ENCODE results near the gene SHB.

SHB gene

DNA sequence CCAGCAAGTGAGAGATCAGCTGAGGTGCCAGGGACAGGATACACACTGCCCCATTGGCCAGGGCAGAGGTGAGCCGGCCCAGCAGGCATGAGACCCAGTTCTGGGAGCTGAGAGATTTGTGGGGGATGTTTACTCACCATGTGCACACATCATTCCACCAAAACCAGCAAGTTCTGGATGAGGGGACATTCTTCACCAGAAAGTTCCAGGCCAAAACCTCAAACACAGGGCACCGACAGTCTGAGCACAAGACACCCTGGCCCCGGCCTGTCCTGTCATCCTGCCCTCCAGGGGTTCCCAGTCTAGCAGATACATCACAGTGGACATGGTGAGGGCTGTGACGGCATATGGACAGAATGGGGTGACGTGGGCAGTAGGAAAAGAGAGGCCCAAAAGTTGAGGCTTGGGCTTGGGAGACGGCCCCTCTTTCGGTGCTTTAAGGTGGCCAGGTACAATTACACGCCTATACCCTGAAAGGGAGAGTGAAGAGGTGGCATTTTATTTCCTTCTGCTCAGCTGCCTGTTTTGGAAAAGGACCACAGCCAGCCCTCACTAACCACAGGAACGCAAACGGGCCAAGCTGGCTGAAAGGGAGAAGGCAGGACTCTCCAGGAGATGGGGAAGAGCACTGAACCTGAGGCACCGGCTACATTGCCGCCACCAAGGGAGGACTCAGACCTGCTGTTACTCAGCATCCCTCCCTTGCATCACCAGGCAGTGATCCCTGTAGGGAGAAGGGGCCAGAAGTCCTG lies 64.0 kb downstream of the SHB start:
- no peak for DNase-seq

DNA sequence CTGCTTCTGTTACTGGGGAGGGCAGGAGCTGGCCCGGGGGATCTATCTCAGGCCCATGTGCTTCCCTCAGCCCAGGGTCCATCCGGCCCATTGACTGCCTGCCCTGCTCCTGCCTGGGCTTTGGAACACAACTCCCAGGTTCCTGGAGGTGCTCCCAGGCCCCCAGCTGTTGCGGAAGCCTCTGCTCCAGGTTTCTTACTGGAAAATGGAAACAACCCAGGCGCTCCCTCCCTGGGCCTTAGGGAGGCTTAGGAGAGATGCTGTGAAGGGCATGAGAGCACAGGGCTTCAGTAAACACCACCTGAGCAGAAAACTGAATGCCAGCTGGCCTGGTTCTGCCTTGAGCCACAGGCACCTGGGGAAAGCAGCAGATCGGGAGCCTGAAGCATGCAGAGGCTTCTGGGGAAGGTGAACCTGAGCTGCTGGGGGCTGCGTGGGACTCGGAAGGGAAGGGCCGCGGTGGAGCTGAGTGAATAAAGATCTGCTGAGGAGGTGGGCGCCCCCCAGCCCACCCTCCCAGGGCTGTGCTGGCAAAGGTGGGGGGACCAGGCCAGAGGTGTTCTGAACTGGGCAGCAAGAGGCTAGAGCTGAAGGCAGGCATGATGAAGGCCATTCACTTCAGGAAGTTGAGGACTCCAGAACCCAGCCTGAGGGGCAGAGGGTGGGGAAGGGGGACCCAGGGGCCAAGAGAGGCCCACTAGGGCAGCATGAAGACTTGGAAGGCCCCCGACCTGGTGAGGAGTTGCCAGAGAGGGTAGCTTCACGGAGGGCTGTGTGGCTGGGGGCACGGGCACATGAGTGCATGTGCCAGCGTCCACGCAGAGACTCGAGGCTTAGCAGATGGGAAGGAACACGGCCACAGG lies 64.8 kb downstream of the SHB start:
- no peak for DNase-seq

DNA sequence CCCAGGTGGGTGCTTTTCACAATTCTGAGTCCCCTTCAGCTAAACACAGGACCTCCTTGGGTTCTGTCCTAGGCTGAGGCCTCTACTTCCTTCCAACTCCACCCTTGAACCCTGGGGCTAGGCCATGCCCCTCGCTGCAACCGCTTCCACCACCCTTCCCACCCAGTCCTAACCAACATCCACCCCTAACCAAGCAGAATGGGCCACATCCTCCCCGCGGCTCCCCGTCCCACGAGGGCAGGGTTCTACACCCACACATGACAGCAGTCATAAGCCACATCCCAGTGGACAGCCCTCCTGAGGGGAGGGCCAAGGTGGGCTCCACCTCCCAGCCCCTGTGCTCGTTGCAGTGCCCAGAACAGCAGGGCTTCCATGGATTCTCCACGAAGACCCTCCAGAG lies 65.8 kb downstream of the SHB start:
- DNase-seq, result no peak

DNA sequence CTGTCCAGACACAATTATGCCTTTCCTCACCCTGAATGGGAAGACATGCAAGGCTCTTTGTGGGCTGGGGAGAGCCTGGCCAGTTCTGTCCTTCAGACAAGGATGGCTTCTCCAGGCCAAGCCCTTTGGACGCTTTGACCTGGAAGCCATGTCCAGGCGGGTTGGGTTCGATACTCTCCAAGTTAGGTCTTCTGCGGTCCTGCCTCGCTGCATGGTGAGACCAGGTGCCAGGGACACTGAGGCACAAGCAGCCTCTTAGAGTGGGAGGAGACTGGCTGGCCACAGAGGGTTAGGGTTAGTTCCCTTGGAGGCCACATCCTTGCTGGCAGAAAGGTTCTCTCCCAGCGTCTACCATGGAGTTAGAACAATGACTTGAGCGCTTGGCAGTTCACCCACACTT lies 67.6 kb downstream of the SHB start:
- no peak for DNase-seq

DNA sequence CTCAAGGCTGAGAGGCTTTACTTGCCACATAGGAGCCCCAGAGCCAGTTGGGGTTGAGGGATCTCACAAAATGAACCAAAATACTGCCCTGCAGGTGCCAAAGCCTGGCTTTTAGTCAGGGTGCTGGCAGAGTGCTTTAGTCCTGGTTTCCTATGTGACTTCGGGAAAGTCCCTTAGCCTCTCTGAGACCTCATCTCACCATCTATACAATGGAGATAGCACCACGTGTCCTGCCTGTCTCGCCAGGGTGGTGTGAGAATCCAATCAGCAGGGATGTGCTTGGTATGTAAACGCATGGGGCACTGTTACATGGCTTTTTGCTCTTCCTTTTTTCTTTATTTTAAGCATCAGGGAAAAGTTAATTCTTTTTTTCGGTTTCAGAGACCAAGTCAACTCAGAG lies 68.3 kb downstream of the SHB start:
- no peak for DNase-seq

DNA sequence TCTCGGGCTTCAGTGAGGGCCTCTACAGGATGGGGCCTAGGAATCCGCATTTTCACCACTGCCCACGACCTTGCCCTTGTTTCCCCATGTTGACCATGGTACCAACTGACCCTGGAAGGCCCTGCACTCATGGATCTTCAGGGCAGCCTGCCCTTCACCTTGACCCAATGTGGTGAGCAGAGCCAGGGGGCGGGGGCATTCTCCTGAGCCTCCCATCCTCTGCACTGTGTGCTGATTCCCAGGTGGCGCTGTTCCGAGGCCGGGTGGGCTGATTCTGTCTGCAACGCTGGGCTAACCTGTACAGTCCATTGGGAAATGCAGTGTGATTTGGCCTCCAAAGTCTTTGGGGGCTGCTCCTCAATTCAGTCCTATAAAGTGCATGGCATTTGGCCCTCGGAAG lies 68.7 kb downstream of the SHB start:
- no peak for DNase-seq

DNA sequence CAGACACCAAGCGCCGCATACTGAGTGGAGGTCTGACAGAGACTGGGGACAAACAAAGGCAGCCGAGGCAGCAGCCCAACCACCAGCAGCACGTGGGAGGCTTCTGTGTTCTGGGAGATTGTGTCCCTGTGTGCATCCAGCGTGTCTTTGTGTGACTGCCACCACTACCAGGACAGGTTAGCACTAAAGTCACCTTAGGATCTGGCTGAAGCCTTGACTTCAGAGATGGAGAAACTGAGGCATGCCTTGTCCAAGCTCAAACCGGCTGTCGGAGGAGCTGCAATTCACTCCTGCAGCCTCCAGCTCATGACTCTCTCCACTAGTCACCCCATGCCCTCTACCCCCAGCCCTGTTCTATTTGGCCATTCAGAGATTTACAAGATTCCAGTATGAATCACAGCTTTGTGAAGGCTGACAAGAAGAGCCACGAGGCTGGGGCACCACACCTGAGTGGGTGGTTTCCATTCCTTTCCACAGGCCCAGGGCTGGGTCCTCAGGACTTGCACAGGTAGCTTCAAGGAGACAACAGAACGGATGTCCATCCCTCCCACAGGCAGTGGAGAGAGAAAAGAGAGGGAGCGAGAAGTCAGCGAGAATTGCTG lies 69.3 kb downstream of the SHB start:
- no peak for DNase-seq

DNA sequence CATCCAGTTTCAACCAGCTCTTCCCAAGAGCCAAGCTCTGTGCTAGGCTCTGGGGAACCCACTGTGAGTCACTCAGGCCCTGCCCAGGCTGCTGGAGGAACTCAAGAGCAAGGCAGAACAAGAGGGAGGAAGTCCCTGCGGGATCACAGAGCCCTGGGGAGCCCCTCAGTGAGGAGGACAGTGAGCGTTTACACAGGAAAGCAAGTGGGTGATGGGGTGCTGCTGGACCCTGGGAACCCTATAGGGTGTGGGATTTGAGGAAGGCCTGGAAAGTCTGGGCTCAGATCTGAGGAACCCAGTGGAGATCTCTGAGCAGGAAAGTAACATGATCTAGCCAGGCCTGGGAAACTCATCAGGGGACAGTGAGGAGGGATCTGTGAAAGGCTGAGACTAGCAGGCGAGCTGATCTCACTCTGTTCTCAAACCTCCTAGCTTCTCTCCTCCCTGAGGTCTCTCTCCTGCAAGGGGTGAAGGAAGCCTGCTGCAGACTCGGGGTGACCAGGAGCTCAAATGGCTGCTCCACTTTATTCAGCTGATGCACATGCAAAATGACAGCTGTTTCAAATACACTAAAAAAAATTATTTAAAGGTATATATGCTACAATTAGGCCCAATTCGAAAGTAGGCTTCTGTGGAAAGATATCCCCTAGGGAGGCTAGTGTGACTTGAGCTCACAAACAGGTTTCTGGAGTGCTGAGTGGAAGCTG lies 70.0 kb downstream of the SHB start:
- no peak for DNase-seq

DNA sequence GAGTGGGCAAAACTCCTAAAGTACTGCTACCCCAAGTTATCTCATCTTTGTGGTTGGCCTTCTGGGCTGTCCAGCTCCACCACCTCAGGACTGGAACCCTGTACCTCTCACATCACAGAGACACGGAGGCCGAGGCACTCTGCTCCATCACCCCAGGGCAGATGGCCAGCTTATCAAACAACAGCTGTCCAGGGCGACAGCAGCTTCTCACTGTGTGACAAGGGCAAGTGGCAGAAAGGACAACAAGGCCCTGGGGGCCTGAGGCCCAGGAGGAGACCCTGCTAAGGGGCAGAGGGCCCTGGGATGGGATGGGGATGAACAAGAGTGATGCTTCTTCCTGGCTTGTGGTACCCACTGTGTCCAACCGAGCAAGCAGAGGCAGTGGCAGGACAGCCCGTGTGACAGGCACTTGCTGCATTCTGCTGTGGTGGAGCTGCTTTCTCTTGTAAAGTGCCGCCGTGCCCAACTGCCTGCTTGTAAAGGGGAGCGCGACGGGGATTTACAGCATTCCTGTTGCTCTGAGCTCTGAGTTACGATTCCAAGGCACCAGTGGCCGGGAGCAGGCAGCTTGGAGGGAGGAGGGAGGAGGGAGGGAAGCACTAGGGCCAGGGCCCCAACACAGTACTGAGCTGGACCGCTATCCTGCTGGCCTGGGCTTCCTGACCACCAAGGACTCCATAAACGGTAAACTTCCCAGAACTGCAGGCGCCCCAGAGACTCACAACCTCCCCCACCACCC lies 71.2 kb downstream of the SHB start:
- DNase-seq, result no peak

DNA sequence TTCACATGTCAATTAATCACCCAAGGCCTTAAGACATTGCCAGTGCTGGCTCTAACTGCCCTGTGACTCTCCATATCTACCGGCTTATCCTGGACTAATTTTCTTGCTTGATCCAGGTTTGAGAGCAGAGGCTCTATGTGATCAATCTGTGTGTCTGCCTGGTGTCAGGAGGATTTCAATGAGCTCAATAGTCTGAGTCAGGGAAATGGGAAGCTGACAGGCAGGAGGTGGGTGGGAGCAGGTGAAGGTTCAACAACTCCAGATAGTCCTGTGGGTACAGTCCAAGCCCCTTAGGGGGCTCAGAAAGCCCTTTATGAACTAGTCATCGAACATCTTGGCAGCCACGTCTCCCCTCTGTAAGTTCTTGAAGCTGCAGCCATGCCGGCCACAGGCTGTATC lies 72.2 kb downstream of the SHB start:
- no peak for DNase-seq

DNA sequence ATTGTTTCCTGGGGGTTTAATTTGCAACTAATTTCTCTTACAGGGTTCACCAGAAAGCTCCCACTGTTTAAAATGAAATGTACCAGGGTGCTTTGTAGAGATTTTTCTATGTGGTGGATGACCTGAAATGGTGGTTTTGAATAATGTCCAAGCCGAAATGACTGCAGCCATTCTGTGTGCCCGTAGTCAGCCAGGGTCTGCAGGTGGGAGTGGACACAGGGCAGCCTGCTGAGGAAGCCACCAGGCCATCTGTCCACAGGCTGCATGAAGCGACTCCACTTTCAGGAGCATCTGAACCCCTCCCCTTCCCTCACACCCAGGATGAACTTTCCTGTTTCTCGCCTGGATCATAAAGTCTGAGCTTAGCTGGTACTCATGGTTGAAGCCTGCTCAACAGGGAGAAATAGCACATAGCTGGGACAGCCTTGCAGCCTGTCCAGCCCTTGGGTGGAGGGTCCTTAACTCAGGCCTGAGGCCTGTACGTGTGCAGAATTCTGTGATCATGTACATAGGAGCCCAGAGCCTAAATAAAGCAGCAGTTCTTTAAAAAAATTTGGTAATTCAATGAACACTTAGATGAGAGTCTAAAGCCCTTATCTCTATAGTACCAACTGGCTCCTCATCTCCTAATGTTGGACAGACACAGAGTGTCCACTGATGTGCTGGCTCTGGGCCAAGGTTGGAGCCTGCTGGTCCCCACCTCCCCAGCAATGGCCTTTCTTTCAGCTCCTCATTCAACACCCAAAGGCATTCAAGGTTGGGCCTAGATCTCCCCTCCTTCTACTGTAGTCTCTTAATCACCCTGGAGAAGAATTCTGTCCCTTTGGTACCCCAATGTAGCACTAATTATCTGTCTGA lies 72.8 kb downstream of the SHB start:
- DNase-seq, result no peak

DNA sequence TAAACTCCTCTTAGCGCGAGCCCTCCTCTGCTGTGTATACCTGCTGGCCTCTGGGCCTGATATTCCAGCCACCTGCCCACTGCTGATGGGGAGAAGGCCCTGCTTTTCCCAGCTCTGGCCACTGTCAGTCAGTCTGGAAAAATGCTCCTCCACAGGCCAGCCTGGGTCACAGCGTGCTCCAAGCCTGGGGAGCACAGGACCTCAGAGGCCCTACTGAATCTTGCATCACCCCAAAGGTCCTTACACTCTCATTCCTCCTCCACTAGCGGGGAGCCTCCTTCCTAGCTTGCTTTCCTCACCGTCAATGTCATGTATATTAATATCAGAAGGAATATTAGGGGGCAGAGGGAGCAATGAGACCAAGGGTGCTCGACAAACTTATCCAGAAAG lies 73.7 kb downstream of the SHB start:
- no peak for DNase-seq

DNA sequence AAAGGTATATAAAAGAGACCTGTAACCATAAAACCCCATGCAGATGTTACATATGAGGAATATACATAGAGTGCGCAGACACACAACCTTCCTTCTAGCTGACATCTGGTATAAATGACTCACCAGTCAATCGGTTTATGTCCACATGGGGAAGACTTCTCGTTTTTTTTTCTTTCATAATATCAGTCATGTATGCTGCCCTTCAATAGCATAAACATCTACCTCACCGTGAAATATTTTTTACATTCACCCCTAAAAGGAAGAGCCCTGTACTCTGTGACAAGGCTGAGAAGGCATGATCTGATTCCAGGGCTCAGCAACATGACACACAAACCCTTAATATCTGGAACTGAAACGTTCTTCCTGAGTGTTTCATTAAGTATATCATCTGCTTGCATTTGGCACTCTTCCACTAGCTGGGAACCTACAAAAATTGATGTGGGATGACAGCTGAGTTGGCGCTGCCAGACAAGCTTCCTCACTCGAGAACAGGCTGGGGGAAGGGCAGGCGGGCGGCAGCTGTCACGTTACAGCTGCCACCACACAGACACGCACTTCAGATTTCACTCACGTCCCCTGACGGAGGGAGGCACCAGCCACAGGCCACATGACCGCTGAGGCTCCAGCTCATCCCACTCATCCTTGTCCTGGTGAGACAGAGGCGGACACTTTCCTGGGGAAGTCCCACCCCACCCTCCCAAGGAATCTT lies 74.2 kb downstream of the SHB start:
- no peak for DNase-seq

DNA sequence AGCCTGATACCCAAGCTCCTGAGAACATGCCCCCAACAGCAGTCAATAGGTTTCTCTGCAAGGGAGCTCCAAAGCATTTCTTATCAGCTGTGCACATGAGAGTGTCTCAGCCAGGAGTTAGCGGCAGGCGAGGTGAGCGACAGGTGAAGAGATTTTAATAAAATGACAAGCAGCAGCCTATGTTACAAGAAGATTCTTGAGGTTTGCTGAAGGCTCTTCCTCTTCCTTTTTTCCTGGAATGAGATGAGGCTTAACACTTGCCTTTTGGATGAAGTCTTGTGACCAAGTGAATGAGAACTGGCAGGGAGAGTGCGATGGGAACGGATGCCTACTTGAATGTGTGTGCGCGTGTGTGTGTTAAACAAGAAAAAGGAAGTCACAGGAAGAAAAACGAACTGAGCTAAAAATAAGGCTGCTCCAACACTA lies 76.1 kb downstream of the SHB start:
- DNase-seq, result no peak

DNA sequence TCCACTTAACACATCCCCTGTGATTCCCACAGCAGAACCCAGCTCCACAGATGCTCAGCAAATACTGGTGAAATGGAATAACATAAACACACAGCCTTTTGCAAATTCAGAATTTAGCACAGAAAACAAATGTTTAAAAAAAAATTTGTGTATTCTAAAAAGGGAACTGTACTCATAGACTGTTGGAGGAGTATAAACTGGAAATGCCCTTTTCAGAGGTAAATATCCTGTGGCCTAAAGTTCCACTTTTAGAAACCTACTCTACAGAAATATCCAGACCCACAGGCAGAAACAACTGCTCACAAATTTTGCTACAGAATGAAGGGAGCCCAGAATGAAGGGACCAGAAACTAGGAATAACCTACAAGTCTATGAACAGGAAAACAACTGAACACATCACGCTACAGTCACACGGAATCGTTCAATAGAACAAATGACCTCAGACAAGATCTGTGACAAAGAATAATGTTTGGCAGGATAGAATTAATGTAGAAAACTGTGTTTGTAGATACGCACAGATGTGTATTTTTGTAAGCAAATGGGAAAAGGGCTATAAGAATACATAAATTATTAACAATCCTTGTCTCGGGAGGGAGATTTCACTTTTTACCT lies 78.5 kb downstream of the SHB start:
- DNase-seq, result no peak

DNA sequence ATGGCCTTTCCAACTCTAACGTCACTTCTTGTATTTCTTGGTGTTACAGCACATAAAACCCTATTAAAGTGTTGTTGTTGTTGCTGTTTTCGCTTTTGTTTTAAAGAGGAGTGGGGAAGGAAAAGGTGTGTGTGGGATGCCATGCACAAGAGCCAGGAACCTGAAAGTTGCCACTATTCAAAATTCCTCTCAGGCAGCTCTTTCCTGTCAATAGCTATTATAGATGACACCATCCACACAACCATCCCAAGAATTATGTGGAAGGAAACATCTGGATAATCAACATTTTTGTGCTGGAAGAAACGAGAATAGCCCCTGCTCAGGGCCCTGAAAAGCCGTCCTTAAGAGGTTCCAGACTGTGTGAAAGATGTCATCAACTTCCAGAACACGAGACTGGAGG lies 79.3 kb downstream of the SHB start:
- DNase-seq, result no peak

DNA sequence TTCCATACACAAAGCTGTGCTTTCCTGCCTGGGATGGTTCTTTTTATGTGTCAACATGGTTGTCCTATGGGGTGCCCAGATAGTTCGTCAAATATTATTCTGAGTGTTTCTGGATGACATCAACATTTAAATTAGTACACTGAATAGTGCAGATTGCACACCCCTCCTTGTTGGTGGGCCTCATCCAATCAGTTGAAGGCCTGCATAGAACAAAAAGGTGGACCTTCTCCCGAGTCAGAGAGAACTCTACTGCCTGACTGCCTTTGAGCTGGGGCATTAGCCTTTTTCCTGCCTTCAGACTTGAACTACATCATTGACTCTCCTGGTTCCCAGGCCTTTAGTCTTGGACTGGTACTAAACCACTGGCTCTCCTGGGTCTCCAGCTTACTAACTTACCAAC lies 80.4 kb downstream of the SHB start:
- no peak for DNase-seq

DNA sequence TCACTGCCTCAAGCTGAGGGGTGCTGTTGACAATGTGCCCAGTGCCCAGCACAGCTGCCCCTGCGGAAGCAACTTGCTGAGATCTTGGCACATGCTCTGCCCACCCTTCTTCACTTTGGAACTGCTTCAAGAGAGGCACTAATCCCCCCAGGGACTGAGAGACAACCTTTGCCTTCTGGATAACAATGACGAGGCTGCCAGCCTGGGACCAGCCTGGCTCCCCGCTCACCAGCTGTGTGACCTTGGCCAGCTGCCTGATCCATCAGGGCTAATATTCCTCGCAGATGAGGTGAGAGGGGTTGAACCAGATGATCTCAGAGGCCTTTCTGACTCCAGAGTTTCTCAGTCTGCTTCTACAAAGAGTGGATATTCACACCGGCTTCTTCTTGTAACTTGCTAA lies 81.0 kb downstream of the SHB start:
- DNase-seq, result no peak

DNA sequence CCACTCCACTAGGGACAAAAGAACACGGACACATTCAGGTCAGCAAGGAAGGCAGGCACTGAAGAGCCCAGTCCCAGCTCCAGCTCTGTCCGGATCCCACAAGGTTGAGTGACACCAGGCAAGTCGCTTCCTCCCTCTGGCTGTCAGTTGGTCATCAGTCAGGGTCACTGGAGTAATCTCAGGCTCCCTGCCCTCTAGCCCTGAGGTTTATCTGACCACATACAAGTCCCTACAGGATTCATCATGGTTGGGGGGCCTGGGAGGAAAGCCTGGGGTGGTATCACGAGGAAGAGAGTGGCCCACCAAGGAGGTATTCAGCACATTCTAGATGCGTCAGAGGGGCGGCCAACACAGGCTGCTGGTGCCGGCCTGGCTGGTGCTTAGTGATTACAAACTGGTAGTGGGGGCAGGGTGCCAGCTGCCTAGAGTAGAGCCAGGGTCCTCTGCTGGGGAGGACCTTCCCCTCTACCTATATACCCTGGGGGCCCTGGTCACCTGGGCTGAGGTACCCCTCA lies 81.5 kb downstream of the SHB start:
- DNase-seq, result no peak

DNA sequence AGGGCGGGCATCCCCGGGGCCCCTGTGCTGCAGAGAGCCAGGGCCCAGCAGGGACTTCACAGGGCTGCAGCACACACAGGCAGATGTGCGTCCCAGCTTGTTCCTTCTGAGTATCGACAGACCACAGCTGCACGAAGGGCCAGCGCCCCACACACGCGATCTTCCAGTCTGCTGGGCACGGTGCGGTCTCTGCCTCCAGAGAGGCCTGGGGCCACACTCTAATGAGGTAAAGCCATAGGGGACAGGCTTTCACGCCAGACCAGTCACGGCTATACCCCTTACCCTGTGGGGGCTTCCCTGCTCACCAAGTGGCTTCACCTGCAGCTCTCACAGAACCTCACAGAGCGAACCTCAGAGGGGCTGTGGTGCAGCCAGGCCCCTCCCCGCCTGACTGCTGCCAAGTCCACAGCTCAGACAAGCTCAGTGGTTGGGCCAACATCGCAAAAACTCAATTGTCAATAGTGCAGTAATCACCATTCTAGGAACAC lies 82.2 kb downstream of the SHB start:
- DNase-seq, result no peak
